GM18517 (cell line): ENCODE results near the gene TF.

ENCODE experiments used
- ATAC-seq: cut with Tn5 transposase; IDR thresholded peaks from one replicate; pipeline ENCODE4 v1.9.1; 2021; ENCODE audit warnings: mild to moderate bottlenecking, moderate library complexity; ENCODE audit not compliant: unreplicated experiment

Gene TF

DNA sequence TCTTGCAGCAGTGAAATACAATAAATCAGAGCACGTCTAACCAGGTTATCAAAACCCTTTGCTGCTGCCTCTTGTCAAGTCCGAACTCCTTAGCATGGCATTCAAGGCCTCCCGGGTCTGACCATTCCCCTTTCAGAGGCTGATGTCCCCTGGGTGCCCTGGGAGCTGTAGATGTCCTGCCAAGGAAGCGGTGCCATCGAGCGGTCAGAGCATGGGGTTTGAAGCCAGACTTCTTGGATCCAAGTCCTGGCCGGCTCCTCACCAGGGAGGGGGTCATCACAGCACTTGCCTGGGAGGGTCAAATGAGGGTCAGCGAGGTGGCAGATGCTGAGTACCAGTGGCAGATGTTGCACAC lies 496 bp downstream of the TF start:
- ATAC-seq = no peak

- ATAC-seq = no peak
Measured at GRCh38 chr3:133747373-133747772, 1.2 kb downstream of the TF start.

DNA sequence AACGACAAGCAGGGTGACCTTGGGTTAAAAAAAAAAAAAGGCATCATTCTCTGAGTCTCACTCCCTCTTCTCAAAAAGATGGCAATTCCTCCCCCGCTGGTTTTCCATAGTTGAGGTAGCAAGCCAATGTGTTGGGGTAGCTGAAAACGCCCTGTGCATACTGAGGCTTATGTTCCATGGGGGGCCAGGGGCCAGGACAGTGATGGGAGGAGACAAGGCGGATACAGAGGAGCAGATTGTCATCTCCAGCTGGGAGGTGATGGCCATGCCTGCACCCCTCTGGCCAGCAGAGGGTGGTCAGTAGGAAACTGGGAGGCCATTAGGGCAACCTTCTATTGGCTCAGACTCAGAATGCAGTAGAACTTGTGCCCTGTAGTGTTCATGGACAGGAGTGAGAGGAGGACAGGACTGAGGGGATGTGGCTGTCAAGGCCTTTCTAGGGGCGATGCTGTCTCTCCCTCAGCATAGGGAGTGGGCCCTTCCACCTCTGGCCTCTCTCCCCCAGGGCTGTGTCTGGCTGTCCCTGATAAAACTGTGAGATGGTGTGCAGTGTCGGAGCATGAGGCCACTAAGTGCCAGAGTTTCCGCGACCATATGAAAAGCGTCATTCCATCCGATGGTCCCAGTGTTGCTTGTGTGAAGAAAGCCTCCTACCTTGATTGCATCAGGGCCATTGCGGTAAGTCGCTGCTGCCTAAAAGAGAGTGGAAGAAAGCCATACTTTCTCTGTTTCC lies 1.9 kb downstream of the TF start:
- no peak for ATAC-seq

DNA sequence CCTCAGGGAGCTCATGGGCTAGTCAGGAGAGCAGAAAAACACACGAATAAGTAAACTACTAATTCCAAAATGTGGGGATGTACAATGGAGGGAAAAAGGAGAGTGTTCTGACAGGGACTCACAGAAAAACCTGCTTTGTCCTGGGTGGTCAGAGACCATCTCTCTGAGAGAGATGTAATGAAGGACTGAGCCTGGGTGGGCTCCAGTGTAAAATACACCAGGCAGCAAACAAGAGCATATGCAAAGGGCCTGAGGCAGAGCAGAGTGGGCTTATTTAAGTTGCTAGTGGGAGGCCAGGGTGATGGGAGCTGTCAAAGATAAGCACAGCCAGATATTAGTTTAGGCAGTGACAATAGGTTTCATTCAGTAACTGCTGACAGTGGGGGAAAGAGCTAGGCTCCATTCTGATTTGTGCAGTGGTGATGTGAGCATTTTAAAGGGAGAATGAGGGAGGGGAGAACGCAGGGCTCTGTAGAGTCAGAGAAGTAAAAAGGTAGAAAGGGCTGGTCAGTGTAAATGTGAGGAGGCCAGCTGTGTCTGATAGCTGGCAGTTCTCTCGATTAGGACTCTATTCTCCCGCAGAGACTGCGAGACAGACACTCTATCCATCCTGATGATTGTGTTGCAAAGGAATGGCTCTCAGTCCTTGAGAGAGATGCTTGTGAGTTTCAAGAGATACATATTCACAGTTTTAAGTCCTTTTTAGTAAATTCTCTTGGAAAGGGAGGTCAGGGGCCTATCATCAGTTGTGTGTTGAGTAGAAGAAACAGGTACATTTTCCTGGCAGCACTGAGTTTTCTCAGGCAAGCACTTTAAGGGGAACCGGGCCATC lies 3.5 kb downstream of the TF start:
- no peak for ATAC-seq

- ATAC-seq = no peak
Measured at GRCh38 chr3:133750259-133750656, 4.1 kb downstream of the TF start.

GRCh38 chr3:133753107-133753778 lies 7.0 kb downstream of the TF start:
- no peak for ATAC-seq

- ATAC-seq = no peak
Measured at GRCh38 chr3:133753779-133754164, 7.6 kb downstream of the TF start.

GRCh38 chr3:133754455-133754854 lies 8.3 kb downstream of the TF start:
- ATAC-seq = no peak

- no peak for ATAC-seq
Measured at GRCh38 chr3:133754973-133755828, 9.0 kb downstream of the TF start.

- ATAC-seq = no peak
Measured at GRCh38 chr3:133756716-133757694, 10.8 kb downstream of the TF start.

GRCh38 chr3:133757701-133758567 lies 11.7 kb downstream of the TF start:
- no peak for ATAC-seq

DNA sequence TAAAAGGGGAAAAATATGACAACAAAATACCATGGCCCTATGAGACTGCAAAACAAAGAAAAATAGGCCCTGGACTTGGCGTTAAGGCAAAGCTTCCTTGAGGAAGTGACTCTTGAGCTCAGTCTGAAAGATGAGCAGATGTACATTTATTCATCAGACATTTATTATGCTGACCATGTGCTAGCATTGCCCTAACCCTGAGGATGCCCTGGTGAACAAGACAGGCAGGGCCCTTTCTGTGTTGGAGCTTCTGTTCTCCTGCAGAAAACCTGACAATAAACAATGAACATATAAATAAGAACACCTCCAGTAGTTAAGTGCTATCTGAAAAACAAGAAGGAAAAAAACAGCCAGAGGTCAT lies 12.4 kb downstream of the TF start:
- no peak for ATAC-seq

GRCh38 chr3:133758964-133759739 lies 13.0 kb downstream of the TF start:
- ATAC-seq = no peak

DNA sequence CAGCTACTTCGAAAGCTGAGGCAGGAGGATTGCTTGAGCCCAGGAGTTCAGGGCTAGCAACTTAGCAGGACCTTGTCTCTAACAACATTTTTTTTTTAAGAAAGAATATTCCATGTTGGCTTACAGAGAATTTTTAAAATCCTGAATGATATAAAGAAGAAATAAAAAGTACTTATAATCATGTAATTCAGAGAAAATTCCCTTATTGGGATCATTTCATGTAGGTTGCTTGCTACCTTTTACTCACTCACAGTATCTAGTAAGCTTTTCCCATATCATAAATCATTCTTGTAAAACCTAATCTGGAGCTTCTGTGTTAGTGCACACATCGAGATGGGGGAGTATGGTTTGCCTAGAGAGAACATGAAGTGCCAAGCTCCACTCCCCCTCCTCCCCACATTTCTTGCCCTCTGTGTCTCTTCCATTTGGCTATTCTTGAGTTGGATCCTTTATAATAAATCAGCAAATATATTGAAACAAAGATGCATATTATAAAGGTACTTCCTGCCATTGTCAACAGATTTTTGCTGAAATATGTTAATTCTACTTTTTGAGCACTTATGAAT lies 13.6 kb downstream of the TF start:
- ATAC-seq = no peak

- no peak for ATAC-seq
Measured at GRCh38 chr3:133760916-133761315, 14.7 kb downstream of the TF start.

DNA sequence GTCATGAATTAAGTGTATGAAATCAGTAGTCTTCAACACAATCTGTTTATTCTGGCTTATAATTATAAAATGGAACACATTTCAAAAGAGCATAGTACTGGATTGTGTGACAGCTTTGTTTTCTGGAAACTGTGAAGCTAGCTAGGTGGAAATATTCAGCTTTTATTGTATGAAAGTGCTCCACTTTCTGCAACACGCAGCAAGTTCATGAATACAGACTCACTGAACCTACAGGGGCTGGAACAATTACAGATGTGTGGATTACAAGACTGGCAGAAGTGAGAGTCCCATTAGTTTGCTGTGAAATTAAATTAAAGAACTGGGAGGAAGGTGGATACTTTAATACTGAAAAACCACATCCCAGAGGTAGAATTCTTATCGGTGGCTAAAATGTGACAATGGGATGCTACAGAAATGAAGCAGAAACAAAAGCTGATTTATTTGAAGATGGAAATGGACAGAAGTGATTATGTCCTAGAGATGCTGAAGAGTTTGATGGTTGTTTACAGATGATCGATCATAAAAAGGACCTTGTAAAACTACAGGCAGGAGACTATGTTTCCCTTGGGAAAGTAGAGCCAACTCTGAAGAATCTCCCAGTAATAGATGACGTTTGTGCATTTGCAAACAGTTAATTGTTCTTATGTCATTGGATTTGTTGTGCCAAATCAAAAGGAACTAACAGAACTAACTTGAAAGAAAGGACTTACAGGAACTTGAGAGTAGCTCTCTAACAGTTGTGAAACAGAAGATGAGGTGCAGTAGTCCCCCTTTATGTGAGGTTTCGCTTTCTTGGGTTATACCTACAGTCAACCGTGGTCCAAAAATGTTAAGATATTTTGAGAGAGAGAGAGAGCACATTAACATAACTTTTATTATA lies 15.7 kb downstream of the TF start:
- ATAC-seq = no peak

- ATAC-seq = no peak
Measured at GRCh38 chr3:133762539-133762938, 16.3 kb downstream of the TF start.
